Mucosa of rectum (tissue), 2 donors: Measurements from ENCODE around the gene PRICKLE2.

ENCODE experiments used
- H3K27ac ChIP-seq, 2 donors: one replicate each; pipeline ENCODE4 v1.7.0; 2013; ENCODE audit warnings: inconsistent platforms in 2 of 2, low read depth in 2 of 2, low read length in 2 of 2
- H3K27me3 ChIP-seq, 2 donors: one replicate each; pipeline ENCODE4 v1.7.0; 2013; ENCODE audit warnings: low read length in 2 of 2; ENCODE audit not compliant: control insufficient read depth in 2 of 2, insufficient read depth in 2 of 2
- H3K36me3 ChIP-seq, 2 donors: one replicate each; pipeline ENCODE4 v1.7.0; 2013; ENCODE audit warnings: low read length in 2 of 2; ENCODE audit not compliant: control insufficient read depth in 2 of 2, insufficient read depth in 2 of 2
- H3K4me1 ChIP-seq, 2 donors: one replicate each; pipeline ENCODE4 v1.7.0; 2013; ENCODE audit warnings: low read length in 2 of 2, mild to moderate bottlenecking in 1 of 2; ENCODE audit not compliant: control insufficient read depth in 2 of 2, insufficient read depth in 2 of 2
- H3K4me3 ChIP-seq, 2 donors: one replicate each; pipeline ENCODE4 v1.7.0; 2013; ENCODE audit warnings: low read length in 2 of 2
- H3K9ac ChIP-seq, 2 donors: one replicate each; pipeline ENCODE4 v1.7.0; 2013; ENCODE audit warnings: low read length in 2 of 2, low read depth in 1 of 2, mild to moderate bottlenecking in 1 of 2
- H3K9me3 ChIP-seq, 2 donors: one replicate each; pipeline ENCODE4 v1.7.0; 2013; ENCODE audit warnings: low read length in 2 of 2; ENCODE audit not compliant: control insufficient read depth in 2 of 2
- donor health status: healthy.
- donor health status: Normal muscosa, but diverticular disease.

Gene PRICKLE2

DNA sequence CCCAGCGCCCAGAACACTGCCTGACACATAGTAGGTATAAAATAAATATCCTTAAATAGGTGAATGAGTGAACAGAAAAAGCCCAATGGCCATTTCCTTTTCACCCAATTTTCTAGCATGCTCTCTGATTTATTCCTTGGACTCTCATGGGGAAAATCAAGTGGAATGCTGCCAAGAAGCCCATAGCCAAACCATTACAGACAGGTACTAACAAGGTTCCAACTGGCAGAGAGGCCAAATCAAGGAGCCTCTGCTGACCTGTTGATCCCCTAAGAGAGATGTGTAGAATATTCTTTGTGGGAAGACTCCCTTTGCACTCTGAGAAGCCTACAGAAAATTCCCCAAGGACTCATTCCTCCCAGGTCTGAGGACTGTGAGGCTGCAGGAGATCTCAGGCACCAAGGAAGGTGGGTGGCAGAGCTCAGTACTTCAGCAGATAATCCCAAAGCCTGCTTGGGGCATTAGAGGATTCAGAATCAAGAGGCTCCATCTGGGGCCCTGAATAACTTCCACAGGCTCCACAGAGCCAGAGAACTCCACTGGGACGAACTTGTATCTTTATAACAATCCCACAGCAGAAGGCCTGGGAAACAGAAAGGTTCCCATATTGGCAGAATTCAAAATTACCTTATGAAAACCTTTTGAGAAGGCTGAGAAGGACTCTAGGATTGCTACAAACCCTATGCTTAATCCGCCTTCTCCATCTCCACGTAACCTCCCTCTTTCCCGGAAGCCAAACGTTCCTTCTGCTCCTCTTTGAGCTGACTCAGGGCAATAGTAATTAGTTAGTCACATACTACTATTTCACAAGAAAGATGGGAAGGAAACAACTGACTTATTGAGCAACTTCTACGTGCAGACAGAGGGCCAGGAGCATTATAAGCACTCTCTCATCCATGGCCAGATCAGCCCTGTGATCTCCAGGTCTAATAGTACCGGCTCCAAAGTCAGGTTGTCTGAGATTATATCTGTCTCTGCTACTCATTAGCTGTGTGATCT is 34.5 kb downstream of the PRICKLE2 start:
- Histone ChIP-seq H3K9ac (no peak overlapping the region), H3K36me3 (no peaks in the 10 kb centered on the region), H3K27me3 (no peaks in the 10 kb centered on the region), H3K9me3 (no peaks in the 10 kb centered on the region), H3K27ac (no peak overlapping the region), H3K4me1 (peaks cover 0 to 4% of the 10 kb centered on the region in 2 donors), H3K4me3 (no peak overlapping the region)

DNA sequence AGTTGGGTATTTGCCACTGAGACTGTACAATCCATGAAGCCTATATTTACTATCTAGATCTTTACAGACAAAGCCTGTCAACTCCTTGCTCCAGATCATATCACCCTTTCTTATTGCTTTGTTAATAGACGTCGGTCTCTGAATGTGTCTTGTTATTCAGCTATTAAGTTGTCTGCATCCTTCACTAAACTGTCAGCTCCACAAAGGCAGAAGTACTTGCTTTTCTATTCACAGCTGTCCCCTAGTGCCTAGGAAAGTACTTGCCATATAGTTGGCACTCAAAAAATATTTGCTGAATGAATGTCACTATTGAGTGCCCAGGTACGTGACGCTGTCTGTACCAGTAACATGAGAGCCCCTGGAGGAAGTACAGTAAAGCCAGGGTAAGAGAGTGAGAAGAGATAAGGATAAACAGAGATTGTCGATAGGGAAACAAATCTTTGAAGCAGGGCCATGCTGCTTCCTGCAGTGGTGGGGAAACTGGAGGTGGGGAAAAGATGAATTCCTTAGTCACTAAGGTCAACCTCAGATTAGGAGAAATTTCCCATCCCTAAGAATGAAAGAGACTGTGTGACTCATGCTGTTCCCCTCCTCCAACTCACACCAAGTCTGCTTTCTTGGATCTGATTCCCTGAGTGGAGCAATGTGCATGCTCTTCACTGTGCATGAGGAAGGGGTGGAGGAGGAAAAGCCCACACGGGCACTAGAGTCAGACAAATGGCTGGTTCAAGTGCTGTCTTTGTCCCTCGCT is 36.3 kb downstream of the PRICKLE2 start:
- no peak overlapping the region for H3K9ac ChIP-seq
- no peaks in the 10 kb centered on the region for H3K36me3 ChIP-seq
- peaks cover 0 to 4% of the 10 kb centered on the region in 2 donors for H3K4me1 ChIP-seq
- no peak overlapping the region for H3K4me3 ChIP-seq
- no peaks in the 10 kb centered on the region for H3K27me3 ChIP-seq
- peak overlapping the region; percentile 17 to 26 for H3K27ac ChIP-seq
- no peaks in the 10 kb centered on the region for H3K9me3 ChIP-seq

DNA sequence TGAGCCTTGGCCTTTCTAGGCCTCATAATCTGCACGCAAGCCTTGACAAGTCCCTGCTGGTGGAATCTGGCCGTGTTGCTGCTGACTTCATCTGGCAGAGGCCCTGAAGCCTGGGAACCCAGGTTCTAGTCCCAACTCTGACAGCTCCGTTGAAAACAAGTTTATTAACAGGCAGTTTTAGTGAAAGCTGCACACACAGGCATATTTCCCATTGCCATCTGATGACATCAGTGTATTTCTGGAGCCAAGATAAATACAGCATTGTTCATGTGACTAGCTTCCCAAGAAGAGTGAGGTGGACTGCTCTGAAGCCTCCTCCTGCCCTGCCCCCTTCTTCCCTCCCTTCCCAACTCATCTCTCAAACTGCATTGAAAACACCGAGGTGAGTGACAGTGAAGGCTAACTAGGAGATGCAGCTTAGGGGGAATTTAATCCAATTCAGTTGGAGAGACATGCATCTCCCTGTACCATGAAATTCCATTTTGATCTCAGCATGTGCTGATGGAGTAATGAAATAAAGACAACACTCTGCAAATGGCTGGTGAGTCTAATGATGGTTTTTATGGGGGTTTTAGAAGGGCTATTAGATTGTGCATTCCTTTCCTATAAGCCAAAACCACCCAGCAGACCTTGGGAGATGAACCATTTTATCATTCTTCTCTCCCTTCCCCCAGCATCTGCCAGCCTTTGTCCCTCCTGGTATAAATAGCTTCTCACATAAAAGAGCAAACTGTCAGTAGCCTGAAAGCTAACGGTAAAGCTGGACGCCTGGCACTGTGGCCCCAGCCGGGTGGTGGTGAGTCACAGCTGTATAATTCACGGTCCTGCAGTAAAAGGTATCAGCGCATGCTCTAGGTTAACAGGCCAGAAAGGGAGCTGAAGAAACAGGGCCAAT is 38.0 kb downstream of the PRICKLE2 start:
- no peaks in the 10 kb centered on the region for H3K9me3 ChIP-seq
- H3K27ac ChIP-seq = peak overlapping the region; percentile 4 to 20
- H3K9ac ChIP-seq = no peak overlapping the region
- no peaks in the 10 kb centered on the region for H3K36me3 ChIP-seq
- H3K27me3 ChIP-seq = no peaks in the 10 kb centered on the region
- H3K4me1 ChIP-seq = peaks cover 0 to 4% of the 10 kb centered on the region in 2 donors
- H3K4me3 ChIP-seq = no peak overlapping the region

DNA sequence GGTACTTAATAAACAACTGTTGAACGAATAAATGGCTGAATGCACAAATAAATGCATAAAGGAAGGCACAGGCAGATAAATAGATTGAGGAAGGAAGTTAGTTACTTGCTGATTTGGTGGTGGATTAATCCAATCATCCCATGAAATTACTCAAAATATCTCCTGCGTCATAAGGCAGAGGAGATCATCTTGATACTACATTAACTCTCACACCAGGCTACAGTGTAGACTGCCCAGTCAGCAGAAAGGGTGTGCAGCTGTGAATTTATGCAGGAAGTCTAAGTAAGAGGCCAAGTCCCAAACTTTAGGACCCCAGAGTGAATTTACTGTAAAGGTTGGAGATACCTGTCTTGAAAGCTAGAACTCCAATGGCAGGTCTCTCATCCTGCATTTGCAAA is 38.6 kb downstream of the PRICKLE2 start:
- H3K27ac ChIP-seq = peak overlapping the region in 1 of 2 donors; percentile 20
- no peaks in the 10 kb centered on the region for H3K36me3 ChIP-seq
- H3K9me3 ChIP-seq = no peaks in the 10 kb centered on the region
- H3K4me1 ChIP-seq = peaks cover 0 to 4% of the 10 kb centered on the region in 2 donors
- H3K9ac ChIP-seq = no peak overlapping the region
- no peaks in the 10 kb centered on the region for H3K27me3 ChIP-seq
- no peak overlapping the region for H3K4me3 ChIP-seq

DNA sequence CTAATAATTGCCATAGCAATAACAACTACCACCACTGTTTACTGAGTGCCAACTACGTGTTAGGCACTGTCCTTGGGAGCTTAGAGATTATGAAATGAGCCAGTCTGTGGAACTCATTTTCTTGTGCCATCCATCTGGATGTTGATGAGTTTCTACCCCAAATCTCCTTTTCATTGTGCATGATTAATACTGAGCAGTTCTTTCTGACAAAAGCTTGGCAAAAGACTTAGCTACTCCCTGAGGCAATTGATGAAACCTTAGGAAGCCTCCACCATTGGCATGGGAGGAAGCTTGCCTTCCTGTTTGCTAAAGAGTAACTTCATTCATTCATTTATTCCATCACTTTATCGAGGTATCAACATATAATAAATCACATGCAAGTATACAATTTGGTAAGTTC is 39.8 kb downstream of the PRICKLE2 start:
- H3K4me1 ChIP-seq = peaks cover 0 to 4% of the 10 kb centered on the region in 2 donors
- no peaks in the 10 kb centered on the region for H3K9me3 ChIP-seq
- no peaks in the 10 kb centered on the region for H3K36me3 ChIP-seq
- no peak overlapping the region for H3K27ac ChIP-seq
- H3K4me3 ChIP-seq = no peak overlapping the region
- H3K27me3 ChIP-seq = no peaks in the 10 kb centered on the region
- no peak overlapping the region for H3K9ac ChIP-seq

DNA sequence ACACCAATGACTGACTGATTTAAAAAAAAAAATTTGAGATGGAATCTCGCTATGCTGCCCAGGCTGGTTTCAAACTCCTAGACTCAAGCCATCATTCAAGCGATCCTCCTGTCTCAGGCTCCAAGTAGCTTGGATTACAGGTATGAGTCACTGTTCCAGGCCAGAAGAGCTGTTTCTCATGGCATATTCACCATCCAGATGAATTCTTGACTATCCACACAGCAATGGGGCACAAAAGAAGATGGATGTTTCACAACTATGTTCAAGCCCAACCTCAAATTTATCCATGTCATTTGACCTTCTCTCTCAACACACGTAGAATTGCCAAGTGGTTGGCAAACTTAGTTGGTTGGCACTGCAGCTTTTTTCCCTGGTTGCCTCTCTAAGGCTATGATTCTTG is 40.6 kb downstream of the PRICKLE2 start:
- Histone ChIP-seq H3K27ac (no peak overlapping the region), H3K9ac (no peak overlapping the region), H3K4me3 (no peak overlapping the region), H3K36me3 (no peaks in the 10 kb centered on the region), H3K4me1 (peaks cover 0 to 4% of the 10 kb centered on the region in 2 donors), H3K9me3 (no peaks in the 10 kb centered on the region), H3K27me3 (no peaks in the 10 kb centered on the region)

DNA sequence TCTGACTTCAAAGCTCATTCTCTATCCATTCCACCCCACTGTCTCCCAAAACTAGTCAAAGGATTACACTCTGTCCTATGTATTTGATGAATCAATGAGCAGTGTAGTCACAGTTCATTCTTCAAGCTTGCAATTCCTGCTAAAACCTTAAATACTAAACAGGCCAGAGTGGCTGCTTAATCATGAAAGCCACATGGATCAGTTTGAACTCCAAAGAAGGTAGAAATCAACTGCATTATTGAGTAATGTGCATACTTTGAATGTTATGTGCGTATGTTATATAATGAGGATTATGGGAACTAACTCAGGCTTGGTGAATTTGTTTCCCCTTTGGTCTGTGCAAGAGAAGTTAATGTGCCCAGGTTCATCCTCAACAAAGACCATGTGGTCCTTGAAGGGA is 45.4 kb downstream of the PRICKLE2 start:
- H3K9me3 ChIP-seq = no peaks in the 10 kb centered on the region
- H3K9ac ChIP-seq = no peak overlapping the region
- no peak overlapping the region for H3K4me3 ChIP-seq
- H3K27me3 ChIP-seq = no peaks in the 10 kb centered on the region
- H3K36me3 ChIP-seq = no peaks in the 10 kb centered on the region
- no peaks in the 10 kb centered on the region for H3K4me1 ChIP-seq
- H3K27ac ChIP-seq = no peak overlapping the region

DNA sequence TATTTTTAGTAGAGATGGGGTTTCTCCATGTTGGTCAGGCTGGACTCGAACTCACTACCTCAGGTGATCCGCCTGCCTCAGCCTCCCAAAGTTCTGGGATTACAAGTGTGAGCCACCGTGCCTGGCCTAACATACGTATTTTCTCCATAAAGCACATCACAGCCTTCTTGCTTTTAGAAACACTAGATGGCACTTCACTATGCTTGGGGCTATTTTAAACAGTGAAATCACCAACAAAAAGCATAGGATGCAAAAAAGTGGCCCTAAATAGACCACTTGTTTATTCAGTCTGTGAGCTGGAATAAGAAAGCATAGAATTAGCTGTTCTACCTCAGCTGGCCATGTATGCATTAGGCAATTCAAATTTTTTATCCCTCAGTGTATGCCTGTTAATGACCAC is 46.0 kb downstream of the PRICKLE2 start:
- no peak overlapping the region for H3K4me3 ChIP-seq
- H3K9ac ChIP-seq = no peak overlapping the region
- no peak overlapping the region for H3K27ac ChIP-seq
- H3K36me3 ChIP-seq = no peaks in the 10 kb centered on the region
- H3K4me1 ChIP-seq = no peaks in the 10 kb centered on the region
- H3K9me3 ChIP-seq = no peaks in the 10 kb centered on the region
- no peaks in the 10 kb centered on the region for H3K27me3 ChIP-seq

DNA sequence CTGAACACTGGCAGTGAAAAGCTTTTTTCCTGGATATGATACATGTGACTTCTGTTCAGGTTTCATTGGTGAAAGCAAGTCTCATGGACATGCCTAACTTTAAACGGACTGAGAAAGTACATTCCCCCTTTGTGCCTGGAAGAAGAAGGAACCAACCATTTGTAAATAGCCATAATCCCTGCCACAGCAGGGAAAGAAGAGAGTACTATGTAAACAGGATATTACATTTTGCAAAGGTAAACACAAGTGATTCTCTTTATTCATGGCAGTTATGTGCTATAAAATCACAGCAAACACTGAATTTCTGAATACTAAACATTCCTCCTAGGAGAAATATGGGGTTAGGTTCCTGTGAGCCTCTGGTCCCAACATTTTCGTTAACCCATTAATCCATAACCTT is 46.8 kb downstream of the PRICKLE2 start:
- Histone ChIP-seq H3K4me1 (no peaks in the 10 kb centered on the region), H3K9ac (no peak overlapping the region), H3K27me3 (no peaks in the 10 kb centered on the region), H3K27ac (no peak overlapping the region), H3K9me3 (no peaks in the 10 kb centered on the region), H3K36me3 (no peaks in the 10 kb centered on the region), H3K4me3 (no peak overlapping the region)
